IMR-90 (cell line): ENCODE measurements around the gene CBX5. TPM values are rescaled to one million over a fixed set of nuclear protein-coding genes. Genes with fewer than 3 reads are reported as not detected.

ENCODE experiments used
- ATAC-seq: fragments of 200-7000 bp; cut with Tn5 transposase; 2 replicates; pipeline ENCODE4 v1.9.1; 2020; ENCODE audit warnings: low read depth, mild to moderate bottlenecking, moderate library complexity
- BruUV-seq: library from RNA; stranded (reverse); fragments of 400-500 nt; replicated peaks from 2 replicates; lab custom pipeline; 2021; lab: Mats Ljungman, UMichigan
- CTCF ChIA-PET: fragments of 300-600 bp; formaldehyde crosslinking; extraction: SDS; loops from one replicate; lab custom pipeline; 2021; ENCODE audit warnings: antibody characterized with exemption; lab: Yijun Ruan, JAX
- POLR2A ChIA-PET: fragments of 300-600 bp; sonication (Branson Sonifier 250); formaldehyde crosslinking; loops from one replicate; lab custom pipeline; 2022; ENCODE audit warnings: antibody characterized with exemption; ENCODE audit not compliant: unreplicated experiment; lab: Charles Lee
- DNase-seq: peaks from one replicate; pipeline ENCODE4 v3.0.0; 2013
- H2AFZ ChIP-seq: replicated peaks from 2 replicates; pipeline ENCODE3; 2013; ENCODE audit warnings: low read length, mild to moderate bottlenecking; ENCODE audit not compliant: poor library complexity
- H2AK5ac ChIP-seq: 2 replicates; pipeline ENCODE4 v1.6.1; 2013; ENCODE audit warnings: low read depth, low read length, inconsistent platforms
- H2AK9ac ChIP-seq: replicated peaks from 2 replicates; pipeline ENCODE3; 2013; ENCODE audit warnings: mild to moderate bottlenecking, low read depth, low read length, moderate library complexity; ENCODE audit not compliant: poor library complexity
- H2BK120ac ChIP-seq: 2 replicates; pipeline ENCODE4 v1.6.1; 2013; ENCODE audit warnings: low read depth, low read length, inconsistent platforms
- H2BK15ac ChIP-seq: 3 replicates; pipeline ENCODE4 v1.6.1; 2013; ENCODE audit warnings: low read depth, low read length, inconsistent platforms
- H2BK20ac ChIP-seq: 2 replicates; pipeline ENCODE4 v1.6.1; 2013; ENCODE audit warnings: low read depth, mild to moderate bottlenecking, inconsistent platforms, low read length, moderate library complexity
- H2BK5ac ChIP-seq: 2 replicates; pipeline ENCODE4 v1.6.1; 2013; ENCODE audit warnings: mild to moderate bottlenecking, low read depth, low read length, inconsistent platforms; ENCODE audit not compliant: poor library complexity, severe bottlenecking
- H3K14ac ChIP-seq: replicated peaks from 2 replicates; pipeline ENCODE4 v1.6.1; 2013; ENCODE audit warnings: low read depth, low read length, inconsistent platforms
- H3K18ac ChIP-seq: 2 replicates; pipeline ENCODE4 v1.6.1; 2013; ENCODE audit warnings: low read depth, low read length, control low read depth
- H3K23ac ChIP-seq: 2 replicates; pipeline ENCODE4 v1.6.1; 2013; ENCODE audit warnings: low read depth, low read length, inconsistent platforms
- H3K27ac ChIP-seq: 2 replicates; pipeline ENCODE4 v1.5.1; 2013; ENCODE audit warnings: mild to moderate bottlenecking, control low read depth, low read length; ENCODE audit not compliant: insufficient read depth
- H3K27me3 ChIP-seq: 2 replicates; pipeline ENCODE4 v1.6.1; 2013; ENCODE audit warnings: low read length; ENCODE audit not compliant: control insufficient read depth, insufficient read depth
- H3K36me3 ChIP-seq: 2 replicates; pipeline ENCODE4 v1.6.1; 2013; ENCODE audit warnings: low read length, mixed read lengths; ENCODE audit not compliant: control insufficient read depth, insufficient read depth
- H3K4ac ChIP-seq: 2 replicates; pipeline ENCODE4 v1.6.1; 2013; ENCODE audit warnings: low read depth, low read length, inconsistent platforms
- H3K4me1 ChIP-seq: 2 replicates; pipeline ENCODE4 v1.6.1; 2013; ENCODE audit warnings: low read length, mixed read lengths; ENCODE audit not compliant: control insufficient read depth, insufficient read depth
- H3K4me2 ChIP-seq: 2 replicates; pipeline ENCODE4 v1.6.1; 2013; ENCODE audit warnings: low read depth, mild to moderate bottlenecking, control low read depth, low read length, moderate library complexity
- H3K4me3 ChIP-seq: 2 replicates; pipeline ENCODE4 v1.5.1; 2013; ENCODE audit warnings: low read depth, mild to moderate bottlenecking, control low read depth, low read length, moderate library complexity; ENCODE audit not compliant: insufficient read depth
- H3K56ac ChIP-seq: 2 replicates; pipeline ENCODE4 v1.6.1; 2013; ENCODE audit warnings: low read length, inconsistent platforms; ENCODE audit not compliant: insufficient read depth; ENCODE audit errors: extremely low read depth
- H3K79me1 ChIP-seq, 2 experiments: 2 replicates each; pipeline ENCODE4 v1.6.1; 2013; ENCODE audit warnings: low read length in 2 of 2, inconsistent platforms in 1 of 2, low read depth in 1 of 2
- H3K9ac ChIP-seq: 2 replicates; pipeline ENCODE4 v1.6.1; 2013; ENCODE audit warnings: low read depth, low read length, control low read depth
- H3K9me1 ChIP-seq: 2 replicates; pipeline ENCODE4 v1.6.1; 2013; ENCODE audit warnings: low read length, inconsistent platforms; ENCODE audit not compliant: insufficient read depth
- H3K9me3 ChIP-seq: 2 replicates; pipeline ENCODE4 v1.6.1; 2013; ENCODE audit warnings: low read length; ENCODE audit not compliant: control insufficient read depth, insufficient read depth
- H4K20me1 ChIP-seq: 2 replicates; pipeline ENCODE4 v1.6.1; 2013; ENCODE audit warnings: low read length, inconsistent platforms; ENCODE audit not compliant: insufficient read depth
- H4K5ac ChIP-seq: 2 replicates; pipeline ENCODE4 v1.6.1; 2013; ENCODE audit warnings: mild to moderate bottlenecking, low read depth, low read length, control low read depth
- H4K8ac ChIP-seq, 2 experiments: 2 replicates each; pipeline ENCODE4 v1.6.1; 2013; ENCODE audit warnings: low read depth in 2 of 2, low read length in 2 of 2, control low read depth in 1 of 2, inconsistent platforms in 1 of 2
- H4K91ac ChIP-seq: 2 replicates; pipeline ENCODE4 v1.6.1; 2013; ENCODE audit warnings: low read depth, low read length, inconsistent platforms; ENCODE audit not compliant: insufficient read depth
- BHLHE40 ChIP-seq: fragments of 150-350 bp; IDR thresholded peaks from 2 replicates; pipeline ENCODE4 v1.6.1; 2016; ENCODE audit warnings: mild to moderate bottlenecking, low read depth, low read length
- CEBPB ChIP-seq: IDR thresholded peaks from 2 replicates; pipeline ENCODE4 v1.6.1; 2012; ENCODE audit warnings: low read depth, low read length, improper control_type of control experiment
- ELK1 ChIP-seq: fragments of 150-350 bp; IDR thresholded peaks from 2 replicates; pipeline ENCODE4 v1.6.1; 2016; ENCODE audit warnings: low read depth, mild to moderate bottlenecking, low read length, moderate library complexity, borderline replicate concordance
- MAFK ChIP-seq: IDR thresholded peaks from 2 replicates; pipeline ENCODE4 v1.6.1; 2012; ENCODE audit warnings: low read depth, low read length, improper control_type of control experiment
- MXI1 ChIP-seq: IDR thresholded peaks from 2 replicates; pipeline ENCODE4 v1.6.1; 2012; ENCODE audit warnings: low read depth, mild to moderate bottlenecking, low read length, moderate library complexity, borderline replicate concordance
- NFE2L2 ChIP-seq: fragments of 150-350 bp; IDR thresholded peaks from 2 replicates; pipeline ENCODE4 v1.6.1; 2016; ENCODE audit warnings: low read depth, mild to moderate bottlenecking, low read length
- POLR2A ChIP-seq: IDR thresholded peaks from 2 replicates; pipeline ENCODE4 v1.6.1; 2012; ENCODE audit warnings: mild to moderate bottlenecking, low read depth, low read length
- RCOR1 ChIP-seq: IDR thresholded peaks from 2 replicates; pipeline ENCODE4 v1.6.1; 2012; ENCODE audit warnings: mild to moderate bottlenecking, low read length, improper control_type of control experiment; ENCODE audit not compliant: insufficient replicate concordance
- RFX5 ChIP-seq: IDR thresholded peaks from 2 replicates; pipeline ENCODE4 v1.8.0; 2012; ENCODE audit warnings: low read depth, mild to moderate bottlenecking, low read length, moderate library complexity
- SMC3 ChIP-seq: fragments of 150-350 bp; IDR thresholded peaks from 2 replicates; pipeline ENCODE4 v1.6.1; 2016; ENCODE audit warnings: low read depth, mild to moderate bottlenecking, antibody characterized with exemption, low read length, moderate library complexity
- WGBS, 2 experiments: methylation state at CpG; one replicate each; pipeline versions ENCODE4 v1.1.5 to v1.1.7; 2013; ENCODE audit warnings: missing lambda C conversion rate in 2 of 2; ENCODE audit not compliant: insufficient read length in 1 of 2; ENCODE audit errors: extremely low coverage in 2 of 2; 5-methylcytosine and 5-hydroxymethylcytosine counted together
- dilution Hi-C: fragments of 300-500 bp; cut with HindIII; formaldehyde crosslinking; loops from one replicate; pipeline ENCODE4 v1.14.3; 2018; ENCODE audit warnings: low sequenced_read_pairs; ENCODE audit not compliant: unreplicated experiment
- in situ Hi-C: fragments of 300-500 bp; cut with MboI; formaldehyde crosslinking; loops from 3 replicates; pipeline ENCODE4 v1.14.3; 2019; ENCODE audit warnings: low sequenced_read_pairs, inconsistent platforms, mixed read lengths
- intact Hi-C: fragments of 100-400 bp; cut with micrococcal nuclease; formaldehyde crosslinking; loops from 2 replicates; pipeline ENCODE4 v1.10.0; 2022
- polyA plus RNA-seq, 3 experiments: library from polyadenylated mRNA; depleted of rRNA; stranded (reverse); fragments of >200 nt; gene quantifications; 2 replicates each; pipeline ENCODE4 v1.2.3, GENCODE V29; 2012; ENCODE audit warnings: low replicate concordance in 1 of 3
- total RNA-seq: library from RNA; depleted of rRNA; stranded (reverse); fragments of >200 nt; gene quantifications from 2 replicates; pipeline ENCODE4 v1.2.3, GENCODE V29; 2012

CBX5 gene
- total and polyA plus RNA-seq, 2 of the 4 experiments (the other 2 are of a cell fraction), result 18.0 to 40.9 TPM

GRCh38 chr12:54199917-54200316 lies 80.0 kb downstream of the CBX5 start:
- Histone ChIP-seq H2AK9ac (no peak overlapping the region), H3K4me3 (no peak overlapping the region), H3K56ac (no peak overlapping the region), H3K4me1 (peaks cover 2% of the 10 kb centered on the region), H3K9me1 (no peaks in the 10 kb centered on the region; the same call in 1 of the 2 replicates), H3K18ac (no peak overlapping the region), H4K20me1 (no peaks in the 10 kb centered on the region), H3K27ac (no peak overlapping the region), H4K5ac (no peak overlapping the region), H2AFZ (no peak overlapping the region), H2BK120ac (no peak overlapping the region), H3K9ac (no peak overlapping the region), H4K8ac (no peak overlapping the region), H3K23ac (no peak overlapping the region), H3K36me3 (no peaks in the 10 kb centered on the region), H2BK5ac (no peak overlapping the region), H3K27me3 (peaks cover 26% of the 10 kb centered on the region), H2BK15ac (no peak overlapping the region), H3K9me3 (no peaks in the 10 kb centered on the region), H2BK20ac (no peak overlapping the region), H3K14ac (no peak overlapping the region), H4K91ac (no peak overlapping the region), H3K79me1 (no peaks in the 10 kb centered on the region), H2AK5ac (no peak overlapping the region), H3K4me2 (no peak overlapping the region), H3K4ac (no peak overlapping the region)
- dilution Hi-C loops, result no loop called here
- no CpG with 5 or more reads among the region's 3 CpGs for WGBS, 2 experiments
- in situ Hi-C loops, result loop anchor here (10.0 kb wide), 2 partner anchors 425 to 495 kb away; no protein-coding TSS in a partner anchor
- BruUV-seq, result no TSS peak
- intact Hi-C loops, result loop anchor here (10.0 kb wide), 1 partner anchor 495 kb away; no protein-coding TSS in a partner anchor
- ChIA-PET CTCF (no interaction called here), POLR2A (interaction anchor here (0.7 kb wide), 1 partner anchor 177 kb away, joined by 6 read pairs; no protein-coding TSS in a partner anchor)
- DNase-seq (no peak), ATAC-seq (no peak)
- TF ChIP-seq BHLHE40, result no peak
- TF ChIP-seq SMC3, result no peak
- TF ChIP-seq MAFK, result no peak
- TF ChIP-seq MXI1, result no peak
- no peak for TF ChIP-seq POLR2A
- TF ChIP-seq NFE2L2, result no peak
- TF ChIP-seq CEBPB, result no peak
- TF ChIP-seq ELK1, result no peak
- no peak for TF ChIP-seq RFX5
- no peak for TF ChIP-seq RCOR1
